ENCODE data around the gene ASAP2.

The ASAP2 gene

GRCh38 chr2:9330612-9331270 is 124.1 kb downstream of the ASAP2 start:
- DNase-seq = no peak

DNA sequence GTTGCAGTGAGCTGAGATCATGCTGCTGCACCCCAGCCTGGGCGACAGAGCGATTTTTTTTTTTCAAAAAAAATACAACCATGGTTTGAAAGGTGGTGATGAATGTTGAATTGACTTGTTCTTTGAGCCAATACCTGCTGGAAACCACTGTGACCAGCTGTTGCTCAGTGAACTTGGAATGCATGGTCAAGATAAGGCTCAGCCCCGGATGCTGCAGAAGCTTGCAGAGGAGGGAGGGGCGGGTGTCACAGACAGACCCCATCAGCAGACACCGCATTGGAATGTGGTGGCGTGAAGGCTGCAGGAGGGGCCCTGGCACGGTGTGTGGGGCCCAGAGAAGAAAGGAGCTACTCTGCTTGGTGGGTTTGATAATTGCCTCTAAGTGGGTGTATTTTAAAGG is 125.1 kb downstream of the ASAP2 start:
- no peak for DNase-seq

- no peak for DNase-seq
Measured at GRCh38 chr2:9332136-9332852, 125.7 kb downstream of the ASAP2 start.

DNA sequence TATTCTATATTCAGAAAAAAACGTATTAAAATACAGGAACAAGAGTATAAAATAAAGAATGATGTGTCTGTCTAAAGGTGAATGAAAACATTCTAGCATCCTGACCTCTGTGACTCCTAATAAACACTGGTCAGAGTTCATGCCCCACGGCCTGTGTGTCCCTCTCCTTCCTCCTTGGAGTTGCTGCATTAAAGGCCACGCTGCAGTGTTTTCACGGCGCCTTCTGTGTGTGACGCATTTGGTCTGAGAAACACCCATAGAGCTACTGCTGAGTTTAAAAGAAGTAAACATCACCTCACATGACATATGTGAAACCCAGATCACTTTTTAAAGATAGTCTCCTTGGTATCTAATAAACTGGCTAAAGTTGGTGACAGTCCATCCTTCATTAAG is 126.2 kb downstream of the ASAP2 start:
- no peak for DNase-seq

GRCh38 chr2:9333591-9334171 is 127.1 kb downstream of the ASAP2 start:
- peak; percentile 25 for DNase-seq

GRCh38 chr2:9334761-9335160 is 128.1 kb downstream of the ASAP2 start:
- no peak for DNase-seq

DNA sequence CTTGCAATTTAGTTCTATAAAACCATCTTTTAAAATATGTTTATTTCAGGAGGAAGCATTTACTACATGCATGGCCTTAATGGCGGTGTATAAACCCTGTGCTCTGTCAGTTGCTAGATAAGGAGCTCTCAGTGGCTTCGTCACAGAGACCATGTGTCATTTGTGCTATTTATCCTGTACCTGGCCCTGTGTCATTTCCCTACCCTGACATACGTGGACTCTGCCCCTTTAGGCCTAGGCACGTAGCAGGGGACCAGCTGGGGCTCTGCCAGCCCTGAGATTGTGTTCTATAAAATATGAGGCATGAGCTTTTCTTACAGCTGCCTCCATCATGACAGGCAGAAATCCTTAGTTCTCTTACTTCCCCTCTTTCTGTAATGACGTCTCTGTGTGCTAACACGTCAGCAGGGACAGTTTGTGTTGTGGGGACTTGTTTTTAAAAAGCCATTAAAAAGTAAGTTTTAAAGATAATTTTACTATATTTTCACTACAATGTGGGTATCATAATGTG is 128.8 kb downstream of the ASAP2 start:
- DNase-seq = no peak

DNA sequence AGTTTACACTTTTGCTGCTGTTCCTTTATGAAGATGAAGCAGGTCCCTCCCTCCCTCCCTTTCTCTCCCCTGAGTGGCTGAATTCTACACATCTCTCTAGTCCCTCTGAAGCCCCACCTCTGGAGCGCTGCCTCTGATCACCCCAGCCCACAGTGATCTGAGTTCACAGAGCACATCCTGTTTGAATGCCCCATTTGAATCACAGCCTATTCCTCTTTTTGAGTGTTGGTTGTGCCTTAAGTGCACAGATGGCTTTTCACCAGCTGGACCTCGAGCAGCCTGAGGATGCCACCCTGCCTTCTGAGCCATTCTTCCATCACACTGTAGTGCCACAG is 129.6 kb downstream of the ASAP2 start:
- DNase-seq = peak; percentile 81

DNA sequence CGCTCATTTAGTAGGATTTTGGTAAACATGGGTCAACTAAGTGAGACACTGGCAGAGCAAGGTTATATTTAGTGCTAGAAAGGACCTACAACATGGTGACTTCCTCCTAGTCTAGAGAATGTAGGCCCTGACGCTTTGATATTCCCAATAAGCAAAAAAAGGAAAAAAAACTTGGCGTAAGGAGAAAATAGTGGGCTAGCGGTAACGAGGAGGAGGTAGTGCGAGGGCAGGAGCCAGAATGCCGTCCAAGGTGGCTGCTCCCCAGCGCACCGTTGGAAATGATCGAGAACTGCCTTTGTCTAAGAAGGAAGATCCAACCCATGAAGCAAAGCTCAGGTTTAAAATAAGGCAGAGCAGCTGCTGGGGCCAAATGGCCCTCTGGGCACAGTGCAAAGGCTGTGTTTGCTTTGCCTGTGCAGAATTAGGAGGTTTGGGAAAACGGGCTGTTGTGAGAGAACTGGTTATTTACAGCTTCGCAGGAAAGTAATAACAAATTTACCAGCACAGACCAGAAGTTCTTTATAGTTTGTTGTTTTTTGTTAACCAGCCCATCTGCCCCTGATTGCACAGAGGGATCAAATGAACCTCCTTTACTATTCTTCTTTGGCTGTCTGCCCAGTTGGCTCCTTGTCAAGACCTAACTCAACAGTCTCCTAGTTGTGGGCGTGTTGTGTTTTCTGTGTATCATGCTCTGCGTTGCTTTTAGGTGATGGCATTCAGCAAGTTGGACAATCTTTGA is 130.1 kb downstream of the ASAP2 start:
- peak; percentile 90 for DNase-seq

GRCh38 chr2:9337901-9338300 is 131.3 kb downstream of the ASAP2 start:
- DNase-seq = no peak

- DNase-seq = no peak
Measured at GRCh38 chr2:9341337-9341887, 134.8 kb downstream of the ASAP2 start.

GRCh38 chr2:9342659-9343058 is 136.0 kb downstream of the ASAP2 start:
- no peak for DNase-seq

GRCh38 chr2:9343524-9343923 is 136.9 kb downstream of the ASAP2 start:
- DNase-seq = no peak

DNA sequence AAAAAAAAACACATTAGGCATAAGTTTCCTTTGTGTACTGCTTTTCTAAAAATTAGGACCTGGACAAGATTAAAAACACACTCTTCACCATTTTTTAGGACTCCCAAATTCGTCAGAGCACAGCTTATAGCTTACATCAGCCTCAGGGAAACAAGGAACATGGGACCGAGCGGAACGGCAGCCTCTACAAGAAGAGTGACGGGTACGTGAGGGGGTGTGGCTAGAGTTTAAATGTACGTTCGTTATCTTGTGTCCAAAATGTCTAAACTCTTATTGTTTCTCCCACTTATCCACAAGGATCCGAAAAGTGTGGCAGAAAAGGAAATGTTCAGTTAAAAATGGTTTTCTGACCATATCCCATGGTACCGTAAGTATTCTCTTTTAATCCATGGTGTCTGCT is 137.8 kb downstream of the ASAP2 start:
- no peak for DNase-seq

DNA sequence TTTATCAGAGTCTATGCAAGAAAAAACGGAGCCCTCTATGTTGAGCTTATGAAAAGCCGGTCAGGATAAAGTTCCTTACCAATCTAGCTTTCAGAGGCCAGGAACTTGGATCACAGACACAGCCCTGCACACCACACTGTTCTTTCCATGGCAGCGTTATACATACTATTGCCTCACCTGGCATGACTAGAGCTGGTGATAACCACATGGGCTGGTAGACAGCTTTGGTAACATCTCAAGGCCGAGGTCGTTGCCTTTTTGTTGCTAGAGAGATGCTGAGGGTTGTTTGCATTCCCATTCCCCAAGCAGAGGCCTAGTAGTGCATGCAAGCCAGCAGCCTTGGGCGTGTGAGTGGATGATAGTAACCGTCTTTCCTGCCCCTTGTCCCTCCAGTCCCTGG is 138.7 kb downstream of the ASAP2 start:
- DNase-seq = no peak

- no peak for DNase-seq
Measured at GRCh38 chr2:9345997-9346396, 139.4 kb downstream of the ASAP2 start.

DNA sequence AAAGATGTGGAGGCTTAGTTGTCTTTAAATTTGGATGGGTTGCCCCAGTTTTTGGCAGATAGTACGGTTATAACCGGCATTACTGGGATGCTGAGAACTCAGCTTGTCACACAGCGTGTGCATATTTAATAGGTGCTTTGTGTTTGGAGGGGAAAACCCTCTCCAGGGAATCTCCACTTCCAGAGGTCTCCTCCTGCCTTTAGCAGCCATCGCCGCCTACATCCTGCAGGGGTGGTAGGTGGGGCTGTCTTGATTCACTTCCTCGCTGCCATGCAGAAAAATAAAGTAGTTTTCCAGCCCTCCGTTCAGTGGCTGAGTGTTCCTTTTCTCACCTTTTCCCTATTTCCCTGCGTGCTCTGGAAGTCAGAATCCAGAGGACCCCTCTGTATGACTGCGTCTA is 140.3 kb downstream of the ASAP2 start:
- DNase-seq = no peak

- DNase-seq = no peak
Measured at GRCh38 chr2:9347411-9347881, 140.8 kb downstream of the ASAP2 start.

DNA sequence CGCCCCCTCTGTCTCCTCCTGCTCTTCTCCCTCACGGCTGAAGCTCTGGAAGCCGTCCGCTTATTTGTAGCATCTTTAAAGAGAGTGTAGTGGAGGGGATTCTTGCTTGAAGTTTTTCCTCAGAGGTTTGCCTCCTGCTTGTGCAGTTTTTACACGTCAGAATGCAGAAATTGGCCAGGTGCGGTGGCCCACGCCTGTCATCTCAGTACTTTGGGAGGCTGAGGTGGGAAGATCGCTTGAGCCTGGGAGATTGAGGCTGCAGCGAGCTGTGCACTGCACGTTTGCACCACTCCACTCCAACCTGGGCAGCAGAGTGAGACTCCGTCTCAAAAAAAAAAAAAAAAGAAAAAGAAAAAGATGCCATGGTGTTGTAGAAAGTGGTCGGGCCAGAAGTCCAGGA is 147.7 kb downstream of the ASAP2 start:
- no peak for DNase-seq

DNA sequence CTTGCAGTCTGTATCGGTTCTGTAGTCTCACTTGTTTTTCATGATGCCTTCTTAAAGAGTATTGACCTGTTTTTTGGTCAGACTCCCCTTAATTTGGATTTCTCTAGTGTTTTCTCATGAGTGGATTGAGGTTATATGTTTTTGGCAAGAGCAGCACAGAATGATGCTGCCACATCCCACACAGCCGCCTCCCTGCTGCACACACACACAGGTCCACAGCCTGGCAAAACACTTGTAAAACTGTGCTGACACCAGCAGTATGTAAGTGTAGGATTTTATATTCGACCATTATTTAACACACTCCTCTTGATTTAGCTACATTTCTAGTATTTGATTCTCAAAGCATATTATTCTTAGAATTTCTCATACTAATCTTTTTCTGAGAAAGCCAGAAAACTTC is 148.7 kb downstream of the ASAP2 start:
- DNase-seq = no peak

- no peak for DNase-seq
Measured at GRCh38 chr2:9355716-9356115, 149.1 kb downstream of the ASAP2 start.

DNA sequence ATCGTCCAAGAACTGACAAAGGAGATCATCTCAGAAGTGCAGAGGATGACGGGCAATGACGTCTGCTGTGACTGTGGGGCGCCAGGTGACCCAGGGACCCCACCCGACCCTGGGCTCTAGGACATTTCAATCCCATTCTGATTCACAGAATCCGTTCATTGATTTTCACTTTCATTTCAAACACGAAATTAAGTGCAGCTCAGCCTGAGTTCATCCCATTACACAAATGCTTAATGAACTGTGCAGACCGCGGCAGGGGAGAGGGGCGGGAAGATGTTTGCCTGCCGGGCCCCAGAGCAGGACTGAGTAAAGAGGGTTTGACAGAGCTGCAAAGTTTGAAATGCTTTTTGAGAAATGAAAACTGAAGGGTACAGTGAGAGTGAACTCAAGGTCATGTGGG is 149.6 kb downstream of the ASAP2 start:
- DNase-seq = no peak

GRCh38 chr2:9358846-9359245 is 152.2 kb downstream of the ASAP2 start:
- no peak for DNase-seq
